T-helper 1 cell treated with Interleukin-12 subunit alpha and Interleukin-12 subunit beta and Interleukin-4 antibody, amounts not matched to agents 30 μg/mL and 1 μg/mL, for 36 hours (primary cell): Measurements from ENCODE around the gene B3GNT5.

ENCODE experiments used
- H3K27ac Mint-ChIP-seq: one replicate; pipeline ENCODE4 v1.8.0; 2021; ENCODE audit warnings: mild to moderate bottlenecking, mixed read lengths
- H3K27me3 Mint-ChIP-seq: one replicate; pipeline ENCODE4 v1.8.0; 2021; ENCODE audit warnings: low read depth, mixed read lengths
- H3K36me3 Mint-ChIP-seq: one replicate; pipeline ENCODE4 v1.8.0; 2021; ENCODE audit warnings: low read depth, mixed read lengths
- H3K4me1 Mint-ChIP-seq: one replicate; pipeline ENCODE4 v1.8.0; 2021; ENCODE audit warnings: low read depth, mixed read lengths
- H3K4me3 Mint-ChIP-seq: one replicate; pipeline ENCODE4 v1.8.0; 2021; ENCODE audit warnings: mild to moderate bottlenecking, moderate library complexity, mixed read lengths
- H3K9me3 Mint-ChIP-seq: one replicate; pipeline ENCODE4 v1.8.0; 2021; ENCODE audit warnings: mixed read lengths

Gene B3GNT5

GRCh38 chr3:183249006-183249718 is 3.9 kb upstream of the B3GNT5 start:
- Mint-ChIP-seq H3K36me3 (no peaks in the 10 kb centered on the region), H3K9me3 (no peaks in the 10 kb centered on the region), H3K27me3 (peaks cover 5% of the 10 kb centered on the region), H3K4me3 (no peak overlapping the region), H3K4me1 (peaks cover 3% of the 10 kb centered on the region), H3K27ac (no peak overlapping the region)

GRCh38 chr3:183252118-183252782 is 803 bp upstream of the B3GNT5 start:
- Mint-ChIP-seq H3K4me3 (peak overlapping the region; percentile 64), H3K27me3 (peaks cover 20% of the 10 kb centered on the region), H3K4me1 (peaks cover 9% of the 10 kb centered on the region), H3K27ac (no peak overlapping the region), H3K9me3 (no peaks in the 10 kb centered on the region), H3K36me3 (peaks cover 5% of the 10 kb centered on the region)

GRCh38 chr3:183253528-183254486 is 754 bp downstream of the B3GNT5 start:
- peaks cover 24% of the 10 kb centered on the region for H3K27me3 Mint-ChIP-seq
- H3K4me1 Mint-ChIP-seq = peaks cover 9% of the 10 kb centered on the region
- H3K27ac Mint-ChIP-seq = no peak overlapping the region
- peaks cover 5% of the 10 kb centered on the region for H3K36me3 Mint-ChIP-seq
- peak overlapping the region; percentile 72 for H3K4me3 Mint-ChIP-seq
- no peaks in the 10 kb centered on the region for H3K9me3 Mint-ChIP-seq

DNA sequence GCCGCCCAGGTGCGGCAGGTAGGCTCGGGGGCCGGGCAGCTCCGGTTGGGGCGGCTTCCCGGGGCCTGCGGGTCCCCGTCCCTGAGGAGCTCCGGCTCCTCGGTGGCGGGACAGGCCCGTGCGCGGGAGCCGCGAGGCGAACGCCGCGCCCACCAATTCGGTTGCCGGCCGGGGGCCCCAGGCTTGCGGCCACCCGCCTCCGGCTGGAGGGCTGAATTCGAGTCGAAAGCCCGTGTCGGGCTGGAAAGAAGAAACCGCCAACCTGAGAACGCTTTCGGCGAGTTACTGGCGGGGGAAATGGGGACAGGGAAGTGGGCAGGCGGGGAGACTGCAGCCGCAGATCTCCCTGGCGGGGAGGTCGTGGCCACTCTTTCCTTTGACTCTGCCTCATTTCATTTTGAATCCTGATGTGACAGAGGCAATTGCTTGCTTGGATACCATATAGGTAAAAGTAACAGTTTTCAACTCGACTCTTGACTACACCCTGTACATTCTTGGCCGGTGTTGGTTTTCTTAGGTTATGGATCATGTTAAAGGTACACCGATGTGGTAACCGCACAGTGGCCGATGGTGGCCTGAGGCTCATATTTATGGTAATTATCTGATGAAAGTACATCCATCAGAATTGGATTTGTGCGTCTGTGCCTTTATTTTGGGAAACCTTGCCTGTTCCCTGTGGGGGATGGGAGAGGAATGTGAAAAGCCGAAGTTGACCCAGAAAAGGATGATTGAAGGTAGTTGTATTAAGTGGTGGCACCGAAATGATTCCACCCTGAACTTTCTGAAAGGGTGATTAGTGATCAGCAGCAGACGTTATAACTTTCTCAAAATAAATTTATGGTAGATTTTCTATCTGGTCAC is 1.7 kb downstream of the B3GNT5 start:
- no peak overlapping the region for H3K27ac Mint-ChIP-seq

DNA sequence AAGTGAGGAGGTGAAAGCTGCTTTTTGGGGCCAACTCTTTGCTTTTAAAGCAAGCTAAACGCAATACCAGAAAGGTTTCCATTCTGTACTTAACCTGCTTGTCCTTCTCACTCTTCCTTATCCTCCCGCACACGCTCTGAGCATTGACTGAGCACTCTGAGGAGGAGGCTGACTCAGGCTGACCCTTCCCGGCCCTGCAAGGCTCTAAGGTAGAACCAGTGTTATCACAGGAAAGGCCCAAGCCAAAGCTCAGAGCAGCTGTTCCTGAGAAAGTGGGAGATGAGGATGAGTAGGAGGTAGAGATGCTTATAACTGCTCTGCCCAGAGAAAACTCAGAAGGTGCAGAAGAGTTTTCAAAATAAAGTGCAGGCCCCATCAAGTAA is 2.3 kb downstream of the B3GNT5 start:
- Mint-ChIP-seq H3K36me3 (peaks cover 5% of the 10 kb centered on the region), H3K9me3 (no peaks in the 10 kb centered on the region), H3K27ac (no peak overlapping the region), H3K4me3 (peak overlapping the region; percentile 73), H3K4me1 (peaks cover 9% of the 10 kb centered on the region), H3K27me3 (peaks cover 24% of the 10 kb centered on the region)

More for the DNA sequence above, 1.7 kb downstream of the B3GNT5 start:
- peak overlapping the region; percentile 73 for H3K4me3 Mint-ChIP-seq
- H3K27me3 Mint-ChIP-seq = peaks cover 24% of the 10 kb centered on the region
- peaks cover 9% of the 10 kb centered on the region for H3K4me1 Mint-ChIP-seq
- no peaks in the 10 kb centered on the region for H3K9me3 Mint-ChIP-seq
- H3K36me3 Mint-ChIP-seq = peaks cover 5% of the 10 kb centered on the region

DNA sequence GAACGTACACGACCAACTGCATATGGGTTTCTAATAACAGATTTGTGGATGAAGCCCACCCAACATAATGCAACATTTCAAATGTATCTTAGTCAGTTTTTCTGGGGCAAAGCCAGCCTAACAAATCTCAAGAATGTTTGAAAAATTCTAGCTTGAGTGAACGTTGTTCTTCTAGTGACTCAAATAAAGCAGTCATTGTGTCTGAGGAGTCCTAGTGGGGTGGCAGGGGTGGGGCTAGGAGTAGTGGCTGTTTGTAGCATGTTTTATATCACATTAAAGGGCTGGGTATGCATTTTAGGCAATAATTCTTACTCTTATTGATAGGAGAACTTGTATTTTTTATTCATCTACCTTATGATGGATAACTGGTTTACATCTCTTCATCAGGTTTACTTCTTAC is 6.0 kb downstream of the B3GNT5 start:
- Mint-ChIP-seq H3K4me1 (peaks cover 8% of the 10 kb centered on the region), H3K27me3 (peaks cover 19% of the 10 kb centered on the region), H3K9me3 (no peaks in the 10 kb centered on the region), H3K4me3 (no peak overlapping the region), H3K27ac (no peak overlapping the region), H3K36me3 (peaks cover 5% of the 10 kb centered on the region)

- no peaks in the 10 kb centered on the region for H3K9me3 Mint-ChIP-seq
- H3K36me3 Mint-ChIP-seq = peaks cover 5% of the 10 kb centered on the region
- peaks cover 18% of the 10 kb centered on the region for H3K27me3 Mint-ChIP-seq
- no peak overlapping the region for H3K27ac Mint-ChIP-seq
- H3K4me3 Mint-ChIP-seq = no peak overlapping the region
- peaks cover 8% of the 10 kb centered on the region for H3K4me1 Mint-ChIP-seq
Measured at GRCh38 chr3:183259621-183260020, 6.6 kb downstream of the B3GNT5 start.

DNA sequence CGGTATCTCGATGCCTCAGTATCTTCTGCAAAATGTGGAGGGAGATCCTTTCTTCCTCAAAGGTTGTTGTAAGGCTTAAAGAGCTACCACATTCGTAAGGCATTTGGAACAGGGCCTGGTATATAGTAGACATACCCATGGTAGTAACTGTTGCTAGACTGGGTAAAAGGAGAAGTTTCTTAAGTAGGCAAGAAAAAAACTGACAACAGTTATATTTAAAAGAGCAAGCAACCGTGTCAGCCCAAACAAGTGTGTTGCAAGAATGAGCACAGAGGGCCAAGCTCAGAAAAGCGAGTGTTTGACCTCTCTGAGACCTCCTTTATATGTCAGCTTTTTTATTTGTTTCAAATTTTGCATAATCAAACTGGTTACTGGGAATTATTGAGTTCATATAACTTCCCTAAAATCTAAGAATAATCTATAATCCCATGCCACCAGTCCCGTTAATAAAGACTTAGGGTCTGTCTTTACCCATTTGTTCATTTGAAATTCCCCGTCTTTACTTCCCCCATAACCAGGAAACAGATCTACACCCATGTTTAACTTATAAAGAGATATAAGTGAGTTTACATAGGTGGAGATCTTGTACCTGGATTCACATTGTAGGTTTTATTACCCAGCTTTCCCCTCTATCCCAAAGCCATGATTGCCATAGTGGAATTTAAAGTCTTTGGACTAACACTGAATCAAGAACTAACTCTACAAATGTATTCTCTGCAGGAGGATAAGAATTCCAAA is 7.3 kb downstream of the B3GNT5 start:
- Mint-ChIP-seq H3K9me3 (no peaks in the 10 kb centered on the region), H3K4me1 (peaks cover 3% of the 10 kb centered on the region), H3K27ac (no peak overlapping the region), H3K36me3 (peaks cover under 1% of the 10 kb centered on the region), H3K27me3 (peaks cover 11% of the 10 kb centered on the region), H3K4me3 (no peak overlapping the region)

DNA sequence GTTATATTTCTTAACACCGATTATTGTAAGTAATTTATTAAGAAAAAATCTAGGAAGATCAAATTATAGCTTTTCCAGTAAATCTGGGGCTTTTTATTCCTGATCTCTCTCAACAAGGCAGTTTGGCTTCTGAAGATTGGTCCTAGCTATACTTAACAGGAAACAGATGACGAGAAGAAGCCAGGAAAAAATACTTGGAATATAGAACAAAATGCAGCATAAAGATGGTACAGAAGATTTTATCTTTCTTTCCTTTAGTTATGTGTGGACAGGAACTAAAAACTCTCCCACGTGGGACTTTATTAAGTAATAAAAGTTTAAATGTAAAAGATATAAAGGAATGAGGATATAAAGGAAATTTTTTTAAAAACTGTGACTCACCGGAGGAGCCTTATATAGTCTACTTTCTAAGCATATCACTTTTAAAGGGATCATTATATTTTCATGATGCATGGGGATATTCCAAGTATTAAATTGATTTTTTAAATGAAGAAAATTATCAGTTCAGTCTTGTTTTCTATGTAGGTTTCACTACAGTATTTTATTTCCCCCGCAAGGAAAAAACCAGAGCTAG is 8.2 kb downstream of the B3GNT5 start:
- Mint-ChIP-seq H3K4me3 (no peak overlapping the region), H3K4me1 (peaks cover 3% of the 10 kb centered on the region), H3K36me3 (no peaks in the 10 kb centered on the region), H3K27ac (no peak overlapping the region), H3K27me3 (peaks cover 7% of the 10 kb centered on the region), H3K9me3 (no peaks in the 10 kb centered on the region)

GRCh38 chr3:183262875-183263378 is 9.9 kb downstream of the B3GNT5 start:
- peaks cover 6% of the 10 kb centered on the region for H3K4me1 Mint-ChIP-seq
- no peak overlapping the region for H3K27ac Mint-ChIP-seq

GRCh38 chr3:183264268-183264667 is 11.2 kb downstream of the B3GNT5 start:
- no peak overlapping the region for H3K4me3 Mint-ChIP-seq
- no peaks in the 10 kb centered on the region for H3K27me3 Mint-ChIP-seq
- no peaks in the 10 kb centered on the region for H3K36me3 Mint-ChIP-seq
- no peak overlapping the region for H3K27ac Mint-ChIP-seq
- H3K4me1 Mint-ChIP-seq = peaks cover 6% of the 10 kb centered on the region
- H3K9me3 Mint-ChIP-seq = no peaks in the 10 kb centered on the region

More at GRCh38 chr3:183262875-183263378, 9.9 kb downstream of the B3GNT5 start:
- H3K4me3 Mint-ChIP-seq = no peak overlapping the region
- no peaks in the 10 kb centered on the region for H3K9me3 Mint-ChIP-seq
- H3K36me3 Mint-ChIP-seq = no peaks in the 10 kb centered on the region
- no peaks in the 10 kb centered on the region for H3K27me3 Mint-ChIP-seq

GRCh38 chr3:183265157-183265642 is 12.1 kb downstream of the B3GNT5 start:
- Mint-ChIP-seq H3K4me1 (peaks cover 6% of the 10 kb centered on the region), H3K4me3 (no peak overlapping the region), H3K36me3 (no peaks in the 10 kb centered on the region), H3K27ac (no peak overlapping the region), H3K9me3 (no peaks in the 10 kb centered on the region), H3K27me3 (no peaks in the 10 kb centered on the region)
